ENCODE results near the gene SLC2A10.

DNA sequence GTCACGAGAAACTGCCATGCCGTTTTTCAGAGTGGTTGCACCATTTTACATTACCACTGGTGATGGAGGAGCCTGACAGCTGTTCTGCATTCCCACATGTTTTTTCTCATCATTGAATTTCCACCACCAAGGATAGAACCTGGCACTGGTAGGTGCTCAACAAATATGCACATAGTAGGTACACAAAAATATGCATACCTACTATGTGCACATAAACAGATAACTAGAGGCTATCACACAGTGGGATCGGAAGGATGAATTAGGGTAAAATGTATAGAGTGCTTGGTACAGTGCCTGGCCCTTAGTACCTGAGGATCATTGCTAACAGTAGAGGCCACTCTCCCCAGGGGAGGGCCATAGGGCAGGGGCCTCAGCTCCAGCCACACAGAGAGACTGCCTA, 47.0 kb downstream of the SLC2A10 start:
- TF ChIP-seq POLR2A (IDR thresholded peaks at IDR 0.05): no peak
- TF ChIP-seq, protein P1, sequence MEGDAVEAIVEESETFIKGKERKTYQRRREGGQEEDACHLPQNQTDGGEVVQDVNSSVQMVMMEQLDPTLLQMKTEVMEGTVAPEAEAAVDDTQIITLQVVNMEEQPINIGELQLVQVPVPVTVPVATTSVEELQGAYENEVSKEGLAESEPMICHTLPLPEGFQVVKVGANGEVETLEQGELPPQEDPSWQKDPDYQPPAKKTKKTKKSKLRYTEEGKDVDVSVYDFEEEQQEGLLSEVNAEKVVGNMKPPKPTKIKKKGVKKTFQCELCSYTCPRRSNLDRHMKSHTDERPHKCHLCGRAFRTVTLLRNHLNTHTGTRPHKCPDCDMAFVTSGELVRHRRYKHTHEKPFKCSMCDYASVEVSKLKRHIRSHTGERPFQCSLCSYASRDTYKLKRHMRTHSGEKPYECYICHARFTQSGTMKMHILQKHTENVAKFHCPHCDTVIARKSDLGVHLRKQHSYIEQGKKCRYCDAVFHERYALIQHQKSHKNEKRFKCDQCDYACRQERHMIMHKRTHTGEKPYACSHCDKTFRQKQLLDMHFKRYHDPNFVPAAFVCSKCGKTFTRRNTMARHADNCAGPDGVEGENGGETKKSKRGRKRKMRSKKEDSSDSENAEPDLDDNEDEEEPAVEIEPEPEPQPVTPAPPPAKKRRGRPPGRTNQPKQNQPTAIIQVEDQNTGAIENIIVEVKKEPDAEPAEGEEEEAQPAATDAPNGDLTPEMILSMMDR (IDR thresholded peaks at IDR 0.05): no peak

Measured in esophagus squamous epithelium (tissue), 4 donors.